ENCODE measurements around the gene FRY. TPM values are rescaled to one million over a fixed set of nuclear protein-coding genes. Genes with fewer than 3 reads are reported as not detected.

The FRY gene
- total and polyA plus RNA-seq, 2 of the 13 experiments (the other 11 are each of a cell fraction or from before 2014, with no cell fraction given): 8.2 to 13.1 TPM

DNA sequence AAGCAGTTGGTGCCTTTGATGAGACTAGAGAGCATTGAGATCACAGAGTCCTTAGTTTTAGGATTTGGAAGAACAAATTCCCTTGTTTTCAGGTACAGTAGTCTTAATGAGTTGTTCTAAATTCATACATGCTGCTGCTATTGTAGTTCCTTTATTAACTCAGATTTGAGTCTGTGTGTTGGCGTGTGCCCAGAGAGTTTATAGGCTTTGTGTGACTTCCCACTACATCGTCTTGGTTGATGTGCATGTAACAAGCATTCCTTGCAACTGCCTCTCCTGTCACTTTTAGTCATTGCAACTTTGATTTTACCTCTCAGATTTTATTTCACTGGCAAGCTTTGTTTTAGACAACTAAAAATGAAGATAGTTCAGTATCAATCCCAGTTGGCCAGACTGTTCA, 148.1 kb downstream of the FRY start:
- DNase-seq (ENCODE audit: low spot score): no peak
- intact Hi-C loops (cut with micrococcal nuclease; ENCODE audit: unreplicated experiment): no loop called here
- Histone ChIP-seq H3K36me3 (replicated peaks in 1 of 2; ENCODE audit: control insufficient read depth in 1 of 2, insufficient read depth in 2 of 2, low read length in 2 of 2) (peaks cover 2 to 7% of the 10 kb centered on the region in 2 experiments; a peak in 4 of 5 replicates), H3K4me3 (replicated peaks in 1 of 3; ENCODE audit: insufficient read depth in 1 of 3, low read depth in 2 of 3, low read length in 3 of 3) (no peak overlapping the region), H3K4me1 (ENCODE audit: insufficient read depth, low read length) (peaks cover 34% of the 10 kb centered on the region), H3K79me2 (ENCODE audit: insufficient read depth, low read length) (no peaks in the 10 kb centered on the region), H3K27ac (ENCODE audit: extremely low read length, insufficient read depth, low read length) (no peak overlapping the region), H3K27me3 (ENCODE audit: control insufficient read depth in 1 of 2, insufficient read depth in 2 of 2, low read length in 2 of 2) (no peaks in the 10 kb centered on the region), H3K9me3 (ENCODE audit: low read length) (no peaks in the 10 kb centered on the region), H4K20me1 (ENCODE audit: insufficient read depth, low read length) (no peaks in the 10 kb centered on the region), H2AFZ (ENCODE audit: low read length) (no peak overlapping the region), H3K9ac (ENCODE audit: insufficient read depth, low read depth, low read length) (no peak overlapping the region), H3K4me2 (ENCODE audit: low read depth, low read length) (no peak overlapping the region)
- ATAC-seq: no peak
- ChIA-PET POLR2A (no interaction called here), CTCF (ENCODE audit: low intra/inter-chr PET ratio, low total read pairs) (no interaction called here)
- no TSS peak for BruUV-seq (replicated peaks)
- TF ChIP-seq PLRG1 (conservative IDR thresholded peaks at IDR 0.05): no peak
- no peak for TF ChIP-seq PRPF4 (IDR thresholded peaks at IDR 0.05; ENCODE audit: low read depth, low read length, poor library complexity, severe bottlenecking)
- TF ChIP-seq NFIC (IDR thresholded peaks at IDR 0.05; ENCODE audit: low read length): no peak
- TF ChIP-seq RFXANK (CRISPR knock-in tag; IDR thresholded peaks at IDR 0.05): no peak
- FAIRE-seq: no peak
- WGBS (ENCODE audit: low lambda C conversion rate): 97% methylated on average over 2 of the region's 2 CpGs
- in situ Hi-C loops (cut with HindIII; ENCODE audit: extremely low pct_ligation_motif_present, low pct_unique_long_range_greater_than_20kb): no loop called here

DNA sequence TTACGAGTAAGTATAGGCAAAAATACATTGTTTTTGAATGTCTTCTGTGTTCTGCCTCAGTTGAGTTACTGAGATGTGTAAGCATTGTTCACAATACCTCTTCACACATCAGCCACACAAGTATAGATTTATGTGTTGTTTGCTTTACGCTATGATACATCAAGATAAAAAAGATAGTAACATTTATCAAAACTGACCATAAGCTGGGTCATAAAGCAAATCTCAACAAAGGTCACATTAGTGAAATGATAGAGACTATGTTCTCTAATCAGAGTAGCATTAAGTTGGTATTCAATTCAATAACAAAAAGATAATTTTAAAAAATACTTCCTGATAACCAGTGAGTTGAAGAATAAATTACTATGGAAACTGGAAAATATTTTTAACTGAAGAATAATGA, 156.1 kb downstream of the FRY start:
- Histone ChIP-seq H3K4me3 (replicated peaks in 1 of 3; ENCODE audit: insufficient read depth in 1 of 3, low read depth in 2 of 3, low read length in 3 of 3) (no peak overlapping the region), H3K36me3 (replicated peaks in 1 of 2; ENCODE audit: control insufficient read depth in 1 of 2, insufficient read depth in 2 of 2, low read length in 2 of 2) (peaks cover 3 to 19% of the 10 kb centered on the region in 2 experiments), H3K4me1 (ENCODE audit: insufficient read depth, low read length) (no peaks in the 10 kb centered on the region), H3K4me2 (ENCODE audit: low read depth, low read length) (no peak overlapping the region), H3K27me3 (ENCODE audit: control insufficient read depth in 1 of 2, insufficient read depth in 2 of 2, low read length in 2 of 2) (no peaks in the 10 kb centered on the region), H3K9ac (ENCODE audit: insufficient read depth, low read depth, low read length) (no peak overlapping the region), H2AFZ (ENCODE audit: low read length) (no peak overlapping the region), H3K27ac (ENCODE audit: extremely low read length, insufficient read depth, low read length) (no peak overlapping the region), H3K9me3 (ENCODE audit: low read length) (no peaks in the 10 kb centered on the region), H4K20me1 (ENCODE audit: insufficient read depth, low read length) (no peaks in the 10 kb centered on the region), H3K79me2 (ENCODE audit: insufficient read depth, low read length) (no peaks in the 10 kb centered on the region)
- 94% methylated on average over 2 of the region's 2 CpGs for WGBS (ENCODE audit: low lambda C conversion rate)
- POLR2A ChIA-PET: no interaction called here
- in situ Hi-C loops (cut with HindIII; ENCODE audit: extremely low pct_ligation_motif_present, low pct_unique_long_range_greater_than_20kb): no loop called here
- BruUV-seq (replicated peaks): no TSS peak
- CTCF ChIA-PET (ENCODE audit: low intra/inter-chr PET ratio, low total read pairs): no interaction called here
- intact Hi-C loops (cut with micrococcal nuclease; ENCODE audit: unreplicated experiment): no loop called here
- DNase-seq (ENCODE audit: low spot score): no peak
- no peak for FAIRE-seq
- ATAC-seq: no peak
- no peak for TF ChIP-seq NFIB (CRISPR knock-in tag; IDR thresholded peaks at IDR 0.05; ENCODE audit: borderline replicate concordance)

All from HepG2 (cell line).